ENCODE results near the gene SNUPN.

SNUPN gene

GRCh38 chr15:75659928-75660645 is 34.6 kb upstream of the SNUPN start:
- Histone ChIP-seq H3K36me3 (ENCODE audit: control insufficient read depth, low read length) (no peaks in the 10 kb centered on the region), H3K4me1 (ENCODE audit: control insufficient read depth, low read length) (no peaks in the 10 kb centered on the region), H3K27me3 (ENCODE audit: control insufficient read depth, low read length) (peaks cover 2% of the 10 kb centered on the region; the same call in 1 of the 2 replicates), H3K4me3 (ENCODE audit: low read length) (no peak overlapping the region), H3K4me2 (ENCODE audit: low read length) (no peak overlapping the region), H3F3A (ENCODE audit: control insufficient read depth, insufficient read depth) (no peaks in the 10 kb centered on the region), H3K27ac (ENCODE audit: low read depth, low read length) (no peak overlapping the region), H4K20me1 (ENCODE audit: control insufficient read depth, insufficient read depth, low read depth, low read length) (no peaks in the 10 kb centered on the region), H3K9me3 (ENCODE audit: control insufficient read depth, insufficient read depth, low read length) (no peaks in the 10 kb centered on the region), H3K9me2 (replicated peaks; ENCODE audit: control insufficient read depth, low read length) (no peaks in the 10 kb centered on the region), H3K79me2 (ENCODE audit: control insufficient read depth, low read length) (no peaks in the 10 kb centered on the region)
- TF ChIP-seq CTCF (IDR thresholded peaks at IDR 0.05; ENCODE audit: low read depth, low read length, poor library complexity, severe bottlenecking): no peak
- no peak for TF ChIP-seq EZH2phosphoT487 (IDR thresholded peaks at IDR 0.05; ENCODE audit: borderline replicate concordance, low read length)

- Histone ChIP-seq H3K79me2 (ENCODE audit: control insufficient read depth, low read length) (no peaks in the 10 kb centered on the region), H3K4me1 (ENCODE audit: control insufficient read depth, low read length) (no peaks in the 10 kb centered on the region), H3K4me3 (ENCODE audit: low read length) (no peak overlapping the region), H3K36me3 (ENCODE audit: control insufficient read depth, low read length) (no peaks in the 10 kb centered on the region), H3K9me3 (ENCODE audit: control insufficient read depth, insufficient read depth, low read length) (no peaks in the 10 kb centered on the region), H3K27ac (ENCODE audit: low read depth, low read length) (no peak overlapping the region), H3K9me2 (replicated peaks; ENCODE audit: control insufficient read depth, low read length) (no peaks in the 10 kb centered on the region), H4K20me1 (ENCODE audit: control insufficient read depth, insufficient read depth, low read depth, low read length) (no peaks in the 10 kb centered on the region), H3K27me3 (ENCODE audit: control insufficient read depth, low read length) (peaks cover 2% of the 10 kb centered on the region; the same call in 1 of the 2 replicates), H3K4me2 (ENCODE audit: low read length) (no peak overlapping the region), H3F3A (ENCODE audit: control insufficient read depth, insufficient read depth) (no peaks in the 10 kb centered on the region)
- TF ChIP-seq EZH2phosphoT487 (IDR thresholded peaks at IDR 0.05; ENCODE audit: borderline replicate concordance, low read length): no peak
- TF ChIP-seq CTCF (IDR thresholded peaks at IDR 0.05; ENCODE audit: low read depth, low read length, poor library complexity, severe bottlenecking): no peak
Measured at GRCh38 chr15:75659141-75659771, 33.7 kb upstream of the SNUPN start.

- no peak for TF ChIP-seq EZH2phosphoT487 (IDR thresholded peaks at IDR 0.05; ENCODE audit: borderline replicate concordance, low read length)
- TF ChIP-seq CTCF (IDR thresholded peaks at IDR 0.05; ENCODE audit: low read depth, low read length, poor library complexity, severe bottlenecking): no peak
- H3K4me3 ChIP-seq (ENCODE audit: low read length): no peak overlapping the region
- H3K9me3 ChIP-seq (ENCODE audit: control insufficient read depth, insufficient read depth, low read length): no peaks in the 10 kb centered on the region
- no peaks in the 10 kb centered on the region for H4K20me1 ChIP-seq (ENCODE audit: control insufficient read depth, insufficient read depth, low read depth, low read length)
- no peaks in the 10 kb centered on the region for H3K79me2 ChIP-seq (ENCODE audit: control insufficient read depth, low read length)
- no peak overlapping the region for H3K27ac ChIP-seq (ENCODE audit: low read depth, low read length)
- H3K27me3 ChIP-seq (ENCODE audit: control insufficient read depth, low read length): peaks cover 2% of the 10 kb centered on the region; the same call in 1 of the 2 replicates
- H3F3A ChIP-seq (ENCODE audit: control insufficient read depth, insufficient read depth): no peaks in the 10 kb centered on the region
- no peaks in the 10 kb centered on the region for H3K4me1 ChIP-seq (ENCODE audit: control insufficient read depth, low read length)
- H3K9me2 ChIP-seq (replicated peaks; ENCODE audit: control insufficient read depth, low read length): no peaks in the 10 kb centered on the region
- H3K4me2 ChIP-seq (ENCODE audit: low read length): no peak overlapping the region
- no peaks in the 10 kb centered on the region for H3K36me3 ChIP-seq (ENCODE audit: control insufficient read depth, low read length)
Measured at GRCh38 chr15:75656813-75657212, 31.3 kb upstream of the SNUPN start.
